HepG2 (cell line): Measurements from ENCODE around the gene EPN3. TPM values are rescaled to one million over a fixed set of nuclear protein-coding genes. Genes with fewer than 3 reads are reported as not detected.

ENCODE experiments used
- ATAC-seq: fragments of 200-7000 bp; cut with Tn5 transposase; 3 replicates; pipeline ENCODE4 v1.9.1; 2020; ENCODE audit warnings: mild to moderate bottlenecking, moderate library complexity
- BruUV-seq: library from RNA; stranded (reverse); fragments of 400-500 nt; replicated peaks from 2 replicates; lab custom pipeline; 2021; lab: Mats Ljungman, UMichigan
- CTCF ChIA-PET: fragments of 300-600 bp; formaldehyde crosslinking; extraction: SDS; loops from one replicate; lab custom pipeline; 2021; ENCODE audit warnings: low total read pairs, inconsistent platforms, low intra/inter-chr PET ratio; lab: Yijun Ruan, JAX
- POLR2A ChIA-PET: fragments of 350-600 bp; sonication (Branson Sonifier 250); formaldehyde crosslinking; loops from one replicate; lab custom pipeline; 2020; ENCODE audit warnings: antibody characterized with exemption, inconsistent platforms; lab: Yijun Ruan, JAX
- DNase-seq: peaks from one replicate; pipeline ENCODE4 v3.0.0-alpha.2; 2015; ENCODE audit warnings: low spot score
- FAIRE-seq: peaks from 3 replicates; lab custom pipeline; 2011; peaks lifted over from hg19 to GRCh38; lab: Jason Lieb, UNC
- H2AFZ ChIP-seq: one replicate; pipeline ENCODE4 v1.6.1; 2011; ENCODE audit warnings: low read length, inconsistent platforms
- H3K27ac ChIP-seq: fragments of 300-600 bp; 3 replicates; pipeline ENCODE4 v1.8.0; 2011; ENCODE audit warnings: mixed run types, mild to moderate bottlenecking, mixed read lengths, low read length, inconsistent platforms; ENCODE audit not compliant: insufficient read depth; ENCODE audit errors: extremely low read length
- H3K27me3 ChIP-seq, 2 experiments: fragments of 200-600 bp in 1 of 2; 2 replicates in 1 of 2; 3 replicates in 1 of 2; pipeline versions ENCODE4 v1.6.0 to v1.8.0; 2011; ENCODE audit warnings: low read length in 2 of 2, mild to moderate bottlenecking in 2 of 2, moderate library complexity in 2 of 2, inconsistent platforms in 1 of 2; ENCODE audit not compliant: insufficient read depth in 2 of 2, control insufficient read depth in 1 of 2
- H3K36me3 ChIP-seq, 2 experiments: fragments of 200-600 bp in 1 of 2; replicated peaks in 1 of 2; 2 replicates in 1 of 2; 3 replicates in 1 of 2; pipeline versions ENCODE4 v1.5.1 to v1.8.0; 2011; ENCODE audit warnings: low read length in 2 of 2, inconsistent platforms in 1 of 2; ENCODE audit not compliant: insufficient read depth in 2 of 2, control insufficient read depth in 1 of 2
- H3K4me1 ChIP-seq: 2 replicates; pipeline ENCODE4 v1.5.1; 2012; ENCODE audit warnings: low read length, inconsistent platforms; ENCODE audit not compliant: insufficient read depth
- H3K4me2 ChIP-seq: 2 replicates; pipeline ENCODE4 v1.6.0; 2011; ENCODE audit warnings: low read depth, low read length, inconsistent platforms
- H3K4me3 ChIP-seq, 3 experiments: fragments of 200-600 bp in 1 of 3; sonication (generic), shearing (Covaris generic) in 1 of 3; replicated peaks in 1 of 3; 2 replicates each; pipeline ENCODE4 v1.5.1; 2011 to 2016; ENCODE audit warnings: low read length in 3 of 3, inconsistent platforms in 2 of 3, low read depth in 2 of 3, mild to moderate bottlenecking in 2 of 3, control low read depth in 1 of 3, mixed read lengths in 1 of 3; ENCODE audit not compliant: insufficient read depth in 1 of 3
- H3K79me2 ChIP-seq: one replicate; pipeline ENCODE4 v1.6.1; 2011; ENCODE audit warnings: low read length, inconsistent platforms; ENCODE audit not compliant: insufficient read depth
- H3K9ac ChIP-seq: 2 replicates; pipeline ENCODE4 v1.6.0; 2011; ENCODE audit warnings: mild to moderate bottlenecking, low read depth, low read length, inconsistent platforms; ENCODE audit not compliant: insufficient read depth
- H3K9me3 ChIP-seq: 2 replicates; pipeline ENCODE4 v1.5.1; 2012; ENCODE audit warnings: mild to moderate bottlenecking, low read length
- H4K20me1 ChIP-seq: 2 replicates; pipeline ENCODE4 v1.6.0; 2011; ENCODE audit warnings: inconsistent platforms, mild to moderate bottlenecking, low read length, moderate library complexity; ENCODE audit not compliant: insufficient read depth
- ARNTL ChIP-seq: sonication (generic); formaldehyde crosslinking; IDR thresholded peaks from 2 replicates; pipeline ENCODE4 v1.4.0; 2020; ENCODE audit warnings: mild to moderate bottlenecking, missing genetic modification reagents
- BATF2 ChIP-seq: sonication (generic); formaldehyde crosslinking; IDR thresholded peaks from 2 replicates; pipeline ENCODE4 v1.8.0; 2022; ENCODE audit warnings: mild to moderate bottlenecking, missing genetic modification reagents, moderate library complexity
- CENPX ChIP-seq: sonication (generic); formaldehyde crosslinking; IDR thresholded peaks from 2 replicates; pipeline ENCODE4 v1.9.0; 2021; ENCODE audit warnings: mild to moderate bottlenecking, missing genetic modification reagents, moderate library complexity
- GPN1 ChIP-seq: sonication (generic); formaldehyde crosslinking; IDR thresholded peaks from 2 replicates; pipeline ENCODE4 v1.5.1; 2020; ENCODE audit warnings: missing genetic modification reagents, borderline replicate concordance
- HOXD1 ChIP-seq: sonication (generic); formaldehyde crosslinking; IDR thresholded peaks from 2 replicates; pipeline ENCODE4 v1.5.0; 2020; ENCODE audit warnings: missing genetic modification reagents
- ISL2 ChIP-seq: sonication (generic); formaldehyde crosslinking; IDR thresholded peaks from 2 replicates; pipeline ENCODE4 v1.5.0; 2020; ENCODE audit warnings: missing genetic modification reagents
- PAWR ChIP-seq: sonication (generic); formaldehyde crosslinking; IDR thresholded peaks from 2 replicates; pipeline ENCODE4 v1.4.0; 2020; ENCODE audit warnings: missing genetic modification reagents, mild to moderate bottlenecking, borderline replicate concordance
- RELA ChIP-seq: sonication (generic); formaldehyde crosslinking; IDR thresholded peaks from 2 replicates; pipeline ENCODE4 v1.4.0; 2020; ENCODE audit warnings: missing genetic modification reagents
- SALL2 ChIP-seq: sonication (generic); formaldehyde crosslinking; IDR thresholded peaks from 2 replicates; pipeline ENCODE4 v1.8.1; 2023; ENCODE audit warnings: mild to moderate bottlenecking, missing genetic modification reagents, inconsistent platforms
- SMYD3 ChIP-seq: sonication (generic); formaldehyde crosslinking; IDR thresholded peaks from 2 replicates; pipeline ENCODE4 v1.8.1; 2023; ENCODE audit warnings: mild to moderate bottlenecking, missing genetic modification reagents
- SP5 ChIP-seq: IDR thresholded peaks from 2 replicates; pipeline ENCODE4 v1.6.1; 2016; ENCODE audit warnings: low read depth, borderline replicate concordance
- ZNF430 ChIP-seq: sonication (generic); formaldehyde crosslinking; IDR thresholded peaks from 2 replicates; pipeline ENCODE4 v1.9.0; 2021; ENCODE audit warnings: mild to moderate bottlenecking, missing genetic modification reagents
- ZNF547 ChIP-seq: sonication (generic); formaldehyde crosslinking; IDR thresholded peaks from 2 replicates; pipeline ENCODE4 v1.5.1; 2020; ENCODE audit warnings: mild to moderate bottlenecking, missing genetic modification reagents
- ZNF691 ChIP-seq: sonication (generic); formaldehyde crosslinking; IDR thresholded peaks from 2 replicates; pipeline ENCODE4 v1.4.0; 2020; ENCODE audit warnings: missing genetic modification reagents, low read depth, mild to moderate bottlenecking, borderline replicate concordance
- ZNF746 ChIP-seq: sonication (generic); formaldehyde crosslinking; IDR thresholded peaks from 2 replicates; pipeline ENCODE4 v1.8.0; 2022; ENCODE audit warnings: mild to moderate bottlenecking, missing genetic modification reagents
- ZNF777 ChIP-seq: sonication (generic); formaldehyde crosslinking; IDR thresholded peaks from 2 replicates; pipeline ENCODE4 v1.4.0; 2020; ENCODE audit warnings: missing genetic modification reagents
- ZZZ3 ChIP-seq: sonication (generic); formaldehyde crosslinking; IDR thresholded peaks from 2 replicates; pipeline ENCODE4 v1.4.0; 2020; ENCODE audit warnings: missing genetic modification reagents, mild to moderate bottlenecking, borderline replicate concordance
- WGBS: methylation state at CpG from one replicate; pipeline ENCODE4 v1.1.6; 2017; ENCODE audit warnings: low lambda C conversion rate; 5-methylcytosine and 5-hydroxymethylcytosine counted together
- in situ Hi-C: cut with HindIII; loops from 2 replicates; pipeline ENCODE4 v1.10.0; 2017; ENCODE audit warnings: low pct_unique_long_range_greater_than_20kb; ENCODE audit not compliant: extremely low pct_ligation_motif_present
- intact Hi-C: fragments of 100-400 bp; cut with micrococcal nuclease; formaldehyde crosslinking; loops from one replicate; pipeline ENCODE4 v1.10.0; 2022; ENCODE audit not compliant: unreplicated experiment
- polyA plus RNA-seq, 8 experiments: library from polyadenylated mRNA; depleted of rRNA in 3 of 8; stranded (reverse) in 7 of 8; unstranded in 1 of 8; fragments of >200 nt; fragmentation: Illumina TruSeq in 4 of 8; extraction: Trizol in 4 of 8; gene quantifications; 2 replicates each; pipeline versions ENCODE4 v1.2.1 to v1.2.3, GENCODE V29; 2011 to 2016; ENCODE audit warnings: low read depth in 4 of 8, missing spikeins in 1 of 8, mixed read lengths in 1 of 8; ENCODE audit not compliant: insufficient read depth in 1 of 8
- total RNA-seq, 5 experiments: library from RNA; depleted of rRNA; stranded (reverse); fragments of >200 nt; fragmentation: Illumina TruSeq; extraction: Trizol; gene quantifications; 2 replicates each; pipeline ENCODE4 v1.2.3, GENCODE V29; 2016; ENCODE audit warnings: low read depth in 1 of 5
- TF ChIP-seq, protein P1 (sequence below): IDR thresholded peaks from 2 replicates; pipeline ENCODE4 v1.6.1; 2016; ENCODE audit warnings: low read depth, borderline replicate concordance
- TF ChIP-seq, protein P2 (sequence below): sonication (generic); formaldehyde crosslinking; IDR thresholded peaks from 2 replicates; pipeline ENCODE4 v1.4.0; 2020; ENCODE audit warnings: mild to moderate bottlenecking, missing genetic modification reagents
- TF ChIP-seq, protein P3 (sequence below): fragments of 450-650 bp; IDR thresholded peaks from 2 replicates; pipeline ENCODE4 v1.6.1; 2016

EPN3 gene
- total and polyA plus RNA-seq, 2 of the 13 experiments (the other 11 are each of a cell fraction or from before 2014, with no cell fraction given): 0.11 to 0.95 TPM

GRCh38 chr17:50564916-50565315 is 32.4 kb downstream of the EPN3 start:
- Histone ChIP-seq H3K4me2 (no peak overlapping the region), H4K20me1 (peaks cover 5% of the 10 kb centered on the region; the same call in 1 of the 2 replicates), H3K4me3 (no peak overlapping the region), H3K9ac (no peak overlapping the region), H3K79me2 (no peaks in the 10 kb centered on the region), H3K4me1 (peaks cover 6% of the 10 kb centered on the region), H2AFZ (no peak overlapping the region), H3K27ac (no peak overlapping the region), H3K27me3 (peaks cover 35 to 86% of the 10 kb centered on the region in 2 experiments), H3K36me3 (no peaks in the 10 kb centered on the region), H3K9me3 (no peaks in the 10 kb centered on the region)
- WGBS: 57% methylated on average over 19 of the region's 19 CpGs
- ATAC-seq: no peak
- no peak for TF ChIP-seq GPN1 (CRISPR knock-in tag)
- TF ChIP-seq ZNF547: no peak
- TF ChIP-seq ZNF691 (CRISPR knock-in tag): no peak
- no peak for TF ChIP-seq ZNF746 (CRISPR knock-in tag)
- TF ChIP-seq CENPX (CRISPR knock-in tag): no peak
- TF ChIP-seq, protein P1, sequence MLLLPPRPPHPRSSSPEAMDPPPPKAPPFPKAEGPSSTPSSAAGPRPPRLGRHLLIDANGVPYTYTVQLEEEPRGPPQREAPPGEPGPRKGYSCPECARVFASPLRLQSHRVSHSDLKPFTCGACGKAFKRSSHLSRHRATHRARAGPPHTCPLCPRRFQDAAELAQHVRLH (CRISPR knock-in tag): no peak
- no peak for TF ChIP-seq PAWR (CRISPR knock-in tag)
- TF ChIP-seq ISL2: no peak
- no peak for TF ChIP-seq SMYD3 (CRISPR knock-in tag)
- no peak for TF ChIP-seq ZZZ3 (CRISPR knock-in tag)
- no peak for TF ChIP-seq SALL2
- TF ChIP-seq ARNTL (CRISPR knock-in tag): no peak
- no peak for TF ChIP-seq RELA
- TF ChIP-seq, protein P2, sequence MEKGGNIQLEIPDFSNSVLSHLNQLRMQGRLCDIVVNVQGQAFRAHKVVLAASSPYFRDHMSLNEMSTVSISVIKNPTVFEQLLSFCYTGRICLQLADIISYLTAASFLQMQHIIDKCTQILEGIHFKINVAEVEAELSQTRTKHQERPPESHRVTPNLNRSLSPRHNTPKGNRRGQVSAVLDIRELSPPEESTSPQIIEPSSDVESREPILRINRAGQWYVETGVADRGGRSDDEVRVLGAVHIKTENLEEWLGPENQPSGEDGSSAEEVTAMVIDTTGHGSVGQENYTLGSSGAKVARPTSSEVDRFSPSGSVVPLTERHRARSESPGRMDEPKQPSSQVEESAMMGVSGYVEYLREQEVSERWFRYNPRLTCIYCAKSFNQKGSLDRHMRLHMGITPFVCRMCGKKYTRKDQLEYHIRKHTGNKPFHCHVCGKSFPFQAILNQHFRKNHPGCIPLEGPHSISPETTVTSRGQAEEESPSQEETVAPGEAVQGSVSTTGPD: no peak
- no peak for TF ChIP-seq ZNF777 (CRISPR knock-in tag)
- TF ChIP-seq HOXD1: no peak
- no peak for TF ChIP-seq ZNF430
- no peak for TF ChIP-seq BATF2 (CRISPR knock-in tag)
- TF ChIP-seq, protein P3, sequence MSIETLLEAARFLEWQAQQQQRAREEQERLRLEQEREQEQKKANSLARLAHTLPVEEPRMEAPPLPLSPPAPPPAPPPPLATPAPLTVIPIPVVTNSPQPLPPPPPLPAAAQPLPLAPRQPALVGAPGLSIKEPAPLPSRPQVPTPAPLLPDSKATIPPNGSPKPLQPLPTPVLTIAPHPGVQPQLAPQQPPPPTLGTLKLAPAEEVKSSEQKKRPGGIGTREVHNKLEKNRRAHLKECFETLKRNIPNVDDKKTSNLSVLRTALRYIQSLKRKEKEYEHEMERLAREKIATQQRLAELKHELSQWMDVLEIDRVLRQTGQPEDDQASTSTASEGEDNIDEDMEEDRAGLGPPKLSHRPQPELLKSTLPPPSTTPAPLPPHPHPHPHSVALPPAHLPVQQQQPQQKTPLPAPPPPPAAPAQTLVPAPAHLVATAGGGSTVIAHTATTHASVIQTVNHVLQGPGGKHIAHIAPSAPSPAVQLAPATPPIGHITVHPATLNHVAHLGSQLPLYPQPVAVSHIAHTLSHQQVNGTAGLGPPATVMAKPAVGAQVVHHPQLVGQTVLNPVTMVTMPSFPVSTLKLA: no peak
- no peak for TF ChIP-seq SP5
- in situ Hi-C loops: no loop called here
- CTCF ChIA-PET: interaction anchor here (0.8 kb wide), 1 partner anchor 70 kb away, joined by 3 read pairs; the partner anchor contains the start of gene ABCC3
- no TSS peak for BruUV-seq
- intact Hi-C loops: no loop called here
- no peak for FAIRE-seq
- DNase-seq: no peak
- POLR2A ChIA-PET: no interaction called here
